Measurements from ENCODE around the gene TRIM37.
"Not testable (repeated sequence)": the region's sequence is repeated elsewhere in the genome, so short reads cannot be mapped to it uniquely, and the experiment has no call there.

Gene TRIM37

GRCh38 chr17:58991718-58992331 is 114.9 kb downstream of the TRIM37 start:
- no peak for DNase-seq

GRCh38 chr17:58989629-58990028 is 117.1 kb downstream of the TRIM37 start:
- DNase-seq = no peak

- no peak for DNase-seq
Observed at GRCh38 chr17:58985971-58986370, 120.7 kb downstream of the TRIM37 start.

DNA sequence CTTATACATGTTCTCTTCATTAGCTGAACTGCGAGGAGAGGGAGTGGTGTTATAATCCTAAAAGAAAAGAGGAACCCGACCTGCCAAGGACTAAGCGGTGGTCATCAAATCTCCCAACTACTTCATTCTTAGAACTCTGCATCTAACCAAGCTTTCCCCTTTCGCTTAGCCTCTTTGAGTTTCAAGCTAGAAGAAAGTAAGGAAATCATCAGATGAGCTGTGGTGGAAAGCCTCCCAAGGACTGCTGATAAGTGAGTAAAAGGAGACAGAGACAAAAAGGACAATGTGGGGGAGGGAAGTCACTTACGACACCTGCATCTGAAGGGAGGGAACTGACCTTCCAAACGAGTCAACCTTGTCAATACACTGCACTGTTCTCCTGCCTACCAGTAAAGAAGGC is 121.3 kb downstream of the TRIM37 start:
- DNase-seq = no peak

GRCh38 chr17:58982626-58983025 is 124.1 kb downstream of the TRIM37 start:
- no peak for DNase-seq

DNA sequence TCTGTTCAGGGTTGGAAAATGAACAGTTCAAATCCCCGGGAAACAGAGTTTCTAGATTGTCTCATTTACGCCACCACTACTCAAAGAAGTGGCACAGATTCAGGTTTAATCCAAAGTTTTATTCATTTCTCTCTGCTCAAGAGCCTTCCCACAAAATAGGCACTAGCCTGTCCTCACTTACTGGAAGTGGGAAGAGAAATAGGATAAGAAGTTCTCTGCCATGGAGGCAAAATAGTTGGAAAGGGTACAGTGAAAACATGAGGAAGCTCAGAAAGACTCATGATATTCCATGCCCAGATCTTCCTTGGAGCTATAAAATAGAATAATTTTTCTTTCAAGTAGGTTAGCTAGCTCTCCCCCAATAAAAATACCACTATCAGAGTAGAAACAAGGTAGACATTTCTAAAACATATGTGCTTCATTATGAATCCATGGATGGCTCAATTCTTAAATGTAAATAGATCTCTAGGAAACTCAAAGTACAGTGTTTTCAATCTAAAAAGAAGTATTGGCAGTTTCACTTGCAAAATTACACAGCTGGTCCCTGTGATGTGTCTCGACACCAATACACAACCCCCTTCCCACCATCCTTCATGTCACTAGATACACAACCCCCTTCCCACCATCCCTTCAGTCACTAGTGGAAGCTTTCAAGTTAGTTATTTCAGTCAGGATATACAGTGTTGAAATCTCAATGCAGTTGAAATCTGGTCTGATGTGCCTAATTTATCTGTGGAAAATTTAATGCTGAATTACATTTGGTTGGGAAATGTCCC is 125.8 kb downstream of the TRIM37 start:
- no peak for DNase-seq

GRCh38 chr17:58976541-58976940 is 130.1 kb downstream of the TRIM37 start:
- no peak for DNase-seq

DNA sequence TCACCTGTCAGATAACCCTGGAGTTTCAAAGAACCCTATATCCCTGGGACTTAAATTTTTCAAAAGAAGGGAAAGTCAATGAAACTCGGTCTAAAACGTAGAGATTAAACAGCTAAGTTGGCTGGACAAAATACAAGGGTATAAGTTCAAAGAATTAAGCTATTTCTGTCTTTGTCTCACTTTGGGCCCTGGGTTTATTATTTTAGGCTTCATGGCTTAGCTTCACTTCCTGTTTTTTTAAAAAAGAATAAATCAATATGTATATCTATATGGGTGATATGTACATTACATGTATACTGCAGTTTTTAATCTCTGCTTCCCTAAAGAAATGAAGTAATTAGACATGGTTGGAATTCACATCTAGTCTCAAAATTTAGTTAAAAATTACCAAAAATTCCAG is 132.3 kb downstream of the TRIM37 start:
- no peak for DNase-seq

DNA sequence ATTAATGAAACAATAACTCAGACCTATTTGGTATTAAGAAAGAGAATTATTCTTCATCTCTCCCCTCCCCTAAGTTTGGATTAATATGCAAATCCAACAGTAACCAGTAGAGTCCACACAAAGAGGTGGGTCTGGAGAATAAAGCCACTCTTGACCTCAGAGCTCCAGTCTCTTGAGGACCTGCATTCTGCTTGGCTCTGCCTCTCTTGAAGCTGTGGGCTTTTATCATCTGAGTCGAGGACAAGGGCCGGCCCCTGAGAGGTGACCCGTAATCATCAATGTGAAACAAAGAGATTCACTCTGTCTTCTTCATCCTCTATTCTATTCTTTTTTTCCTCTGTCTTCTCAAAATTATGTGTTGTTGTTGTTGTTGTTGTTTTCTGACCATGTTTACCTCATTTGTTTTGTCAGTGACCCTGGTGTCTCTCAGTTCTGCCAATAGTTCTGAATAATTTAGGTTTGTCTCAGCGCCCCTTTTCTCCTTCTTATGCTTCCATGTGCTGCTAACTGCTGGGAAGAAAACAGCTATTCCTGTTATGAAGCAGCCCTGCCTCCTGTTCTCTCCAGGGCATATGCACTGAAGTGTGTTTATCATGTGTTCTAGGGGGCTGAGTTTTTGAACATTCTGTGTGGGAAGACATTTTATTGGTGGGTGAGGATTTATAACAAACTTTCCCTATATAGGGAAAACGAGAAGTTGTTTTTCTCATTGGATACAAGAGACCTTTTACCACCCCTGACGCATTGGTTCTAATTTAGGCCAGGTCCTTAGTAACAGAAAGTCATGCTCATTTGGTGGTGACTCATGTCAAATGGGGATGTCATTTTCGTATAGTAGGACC is 135.8 kb downstream of the TRIM37 start:
- DNase-seq = no peak

- DNase-seq = no peak
Observed at GRCh38 chr17:58969612-58970011, 137.1 kb downstream of the TRIM37 start.

DNA sequence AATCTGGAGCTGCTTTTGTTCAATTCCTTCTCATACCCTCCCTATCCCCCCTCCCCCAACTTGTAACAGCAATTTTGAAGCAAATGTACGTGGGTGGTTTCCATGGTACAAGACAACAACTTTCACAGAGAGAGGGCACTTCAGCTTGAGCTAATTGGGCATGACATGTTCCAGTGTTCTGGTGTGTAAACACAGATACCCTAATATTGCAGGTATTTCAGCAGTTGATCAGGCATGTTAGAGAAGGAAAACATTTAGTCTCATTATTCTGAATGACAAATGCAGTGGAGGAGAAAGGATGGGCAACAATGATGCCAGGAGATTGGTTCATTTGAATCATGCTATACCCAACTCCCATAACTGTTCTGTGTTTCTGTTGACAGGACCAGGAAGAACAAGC is 137.5 kb downstream of the TRIM37 start:
- DNase-seq = no peak

GRCh38 chr17:58968426-58969061 is 138.1 kb downstream of the TRIM37 start:
- no peak for DNase-seq

GRCh38 chr17:58966208-58966607 is 140.5 kb downstream of the TRIM37 start:
- no peak for DNase-seq

DNA sequence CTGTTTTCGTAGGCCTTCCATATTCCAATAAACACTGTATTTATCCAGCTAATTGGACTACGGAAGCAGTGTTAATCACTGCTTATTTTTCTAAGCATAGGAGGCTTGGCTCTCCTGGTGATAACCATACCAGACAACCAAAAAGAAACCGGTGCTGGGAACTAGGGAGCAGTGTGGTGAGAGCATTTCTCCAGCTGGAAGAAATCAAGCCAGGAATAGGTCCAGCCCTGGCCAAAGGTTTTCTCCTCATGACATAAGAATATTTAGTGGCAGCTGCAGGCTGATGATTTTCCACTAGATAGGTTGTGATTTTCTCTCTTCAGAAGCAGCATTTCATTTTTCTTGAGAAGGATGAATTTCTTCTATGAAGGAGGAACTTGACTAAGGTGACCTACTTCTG is 141.5 kb downstream of the TRIM37 start:
- no peak for DNase-seq

DNA sequence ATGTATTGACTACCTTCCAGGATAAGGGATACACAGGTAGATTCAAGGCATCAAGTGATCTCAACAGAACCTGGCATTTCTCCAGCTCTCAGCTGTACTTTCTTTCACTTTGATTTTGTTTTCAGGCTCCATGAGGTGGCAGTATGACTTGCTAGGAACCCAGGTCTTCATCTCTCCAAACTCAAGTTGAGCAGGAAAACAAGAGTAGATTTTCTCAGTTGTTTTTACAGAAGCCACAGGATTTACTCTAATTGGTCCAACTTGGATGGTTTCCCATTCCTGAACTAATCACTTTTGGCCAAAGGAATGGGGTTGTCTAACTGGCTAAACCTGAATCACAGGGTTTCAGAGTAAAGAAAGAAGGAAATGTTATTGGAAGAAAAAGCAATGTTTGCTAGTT is 146.6 kb downstream of the TRIM37 start:
- DNase-seq = no peak

DNA sequence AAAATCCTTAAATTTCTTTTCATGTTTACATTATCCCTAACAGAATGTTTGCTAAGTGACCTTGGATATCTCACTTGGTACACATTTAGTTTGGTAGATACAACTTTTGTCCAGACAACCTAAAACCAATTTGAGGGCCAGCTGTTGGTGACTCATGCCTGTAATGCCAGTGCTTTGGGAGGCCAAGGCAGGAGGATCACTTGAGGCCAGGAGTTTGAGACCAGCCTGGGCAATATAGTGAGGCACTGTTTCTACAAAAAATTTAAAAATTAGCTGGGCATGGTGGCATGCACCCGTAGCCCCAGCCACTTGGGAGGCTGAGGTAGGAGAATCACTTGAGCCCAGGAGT is 149.0 kb downstream of the TRIM37 start:
- DNase-seq = not testable (repeated sequence)

GRCh38 chr17:58956997-58957724 is 149.5 kb downstream of the TRIM37 start:
- DNase-seq = no peak

GRCh38 chr17:58954358-58954757 is 152.3 kb downstream of the TRIM37 start:
- not testable (repeated sequence) for DNase-seq

DNA sequence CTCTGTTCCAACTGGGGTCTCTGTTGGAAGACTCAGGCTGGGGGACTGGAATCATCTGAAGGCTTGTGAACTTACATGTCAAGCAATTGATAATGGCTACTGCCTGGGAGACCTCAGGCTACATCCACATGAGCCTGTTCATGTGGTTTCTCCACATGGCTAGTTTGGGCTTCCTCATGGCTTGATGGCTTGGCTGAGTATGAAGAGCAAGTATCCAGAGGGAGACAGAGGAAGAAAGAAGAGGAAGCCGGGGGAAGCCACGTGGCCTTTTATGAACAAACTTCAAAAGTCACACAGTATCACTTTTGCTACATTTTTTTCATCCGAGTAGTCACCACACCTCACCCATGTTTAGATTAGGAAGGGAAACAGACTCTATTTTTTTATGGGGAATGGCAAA is 158.9 kb downstream of the TRIM37 start:
- DNase-seq = no peak

DNA sequence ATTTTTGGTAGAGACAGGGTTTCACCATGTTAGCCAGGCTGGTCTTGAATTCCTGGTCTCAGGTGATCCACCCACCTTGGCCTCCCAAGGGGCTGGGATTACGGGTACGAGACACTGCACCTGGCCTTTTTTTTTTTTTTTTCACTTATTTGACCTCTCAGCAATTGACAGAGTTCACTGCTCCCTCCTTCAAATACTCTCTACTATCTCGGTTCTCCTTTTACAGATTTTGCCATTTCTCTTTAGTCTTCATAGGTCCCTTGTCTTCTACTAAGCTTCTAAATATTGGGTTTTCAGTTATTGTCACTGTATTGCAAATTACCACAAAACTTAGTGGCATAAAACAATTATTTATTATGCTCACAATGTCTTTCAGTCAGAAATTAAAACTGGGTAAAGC is 159.3 kb downstream of the TRIM37 start:
- DNase-seq = no peak

GRCh38 chr17:58944166-58944565 is 162.5 kb downstream of the TRIM37 start:
- DNase-seq = no peak

DNA sequence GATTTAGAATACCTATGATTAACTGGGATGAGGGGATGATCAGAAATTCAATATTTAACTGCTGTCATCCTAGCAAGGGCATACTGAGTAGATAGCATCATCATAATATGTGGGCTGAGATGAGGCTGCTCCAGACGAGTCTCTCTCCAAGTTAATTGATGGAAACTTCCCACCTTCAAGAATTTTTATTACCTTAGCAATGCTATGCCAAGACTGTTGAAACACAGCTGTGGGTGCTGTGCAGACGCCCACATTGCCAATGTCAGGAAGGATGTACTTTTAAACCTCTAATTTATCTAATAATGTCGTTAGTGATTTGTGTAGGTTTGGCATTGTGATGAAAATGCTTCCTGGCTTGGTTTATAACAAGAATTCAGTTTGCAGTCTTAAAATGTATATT is 170.4 kb downstream of the TRIM37 start:
- no peak for DNase-seq

- DNase-seq = no peak
Observed at GRCh38 chr17:58932956-58933355, 173.7 kb downstream of the TRIM37 start.
